ENCODE measurements around the gene NPHP4. TPM values are rescaled to one million over a fixed set of nuclear protein-coding genes. Genes with fewer than 3 reads are reported as not detected.

The NPHP4 gene
- total RNA-seq, 1 donor, result 2.7 TPM

GRCh38 chr1:6012529-6013318, 20.5 kb upstream of the NPHP4 start:
- H3K9me3 ChIP-seq (ENCODE audit: low read depth, low read length), result no peaks in the 10 kb centered on the region
- no peak overlapping the region for H3K4me3 ChIP-seq (ENCODE audit: low read length)
- H3K4me1 ChIP-seq (ENCODE audit: insufficient read depth, low read length), result peaks cover 12% of the 10 kb centered on the region
- H3K27me3 ChIP-seq (ENCODE audit: insufficient read depth, low read length), result no peaks in the 10 kb centered on the region

DNA sequence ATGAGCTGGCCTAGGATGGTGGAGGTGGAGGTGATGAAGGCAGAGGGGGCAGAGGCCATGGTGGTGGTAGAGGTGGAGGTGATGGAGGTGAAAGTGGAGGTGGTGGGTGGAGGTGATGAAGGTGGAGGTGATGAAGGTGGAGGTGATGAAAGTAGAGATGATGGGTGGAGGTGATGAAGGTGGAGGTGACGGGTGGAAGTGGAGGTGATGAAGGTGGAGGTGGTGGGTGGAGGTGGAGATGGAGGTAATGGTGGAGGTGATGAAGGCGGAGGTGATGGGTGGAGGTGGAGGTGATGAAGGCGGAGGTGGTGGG, 19.7 kb upstream of the NPHP4 start:
- H3K9me3 ChIP-seq (ENCODE audit: low read depth, low read length), result no peaks in the 10 kb centered on the region
- peaks cover 12% of the 10 kb centered on the region for H3K4me1 ChIP-seq (ENCODE audit: insufficient read depth, low read length)
- no peak overlapping the region for H3K4me3 ChIP-seq (ENCODE audit: low read length)
- no peaks in the 10 kb centered on the region for H3K27me3 ChIP-seq (ENCODE audit: insufficient read depth, low read length)

- Histone ChIP-seq H3K9me3 (ENCODE audit: low read depth, low read length) (no peaks in the 10 kb centered on the region), H3K27me3 (ENCODE audit: insufficient read depth, low read length) (no peaks in the 10 kb centered on the region), H3K4me1 (ENCODE audit: insufficient read depth, low read length) (peaks cover 12% of the 10 kb centered on the region), H3K4me3 (ENCODE audit: low read length) (no peak overlapping the region)
Observed at GRCh38 chr1:6011161-6011945, 19.1 kb upstream of the NPHP4 start.

GRCh38 chr1:6010554-6010953, 18.3 kb upstream of the NPHP4 start:
- Histone ChIP-seq H3K4me1 (ENCODE audit: insufficient read depth, low read length) (peaks cover 11% of the 10 kb centered on the region), H3K27me3 (ENCODE audit: insufficient read depth, low read length) (no peaks in the 10 kb centered on the region), H3K9me3 (ENCODE audit: low read depth, low read length) (no peaks in the 10 kb centered on the region), H3K4me3 (ENCODE audit: low read length) (no peak overlapping the region)

GRCh38 chr1:6009120-6010040, 17.2 kb upstream of the NPHP4 start:
- H3K4me1 ChIP-seq (ENCODE audit: insufficient read depth, low read length), result peaks cover under 1% of the 10 kb centered on the region
- no peaks in the 10 kb centered on the region for H3K27me3 ChIP-seq (ENCODE audit: insufficient read depth, low read length)
- no peak overlapping the region for H3K4me3 ChIP-seq (ENCODE audit: low read length)
- no peaks in the 10 kb centered on the region for H3K9me3 ChIP-seq (ENCODE audit: low read depth, low read length)

DNA sequence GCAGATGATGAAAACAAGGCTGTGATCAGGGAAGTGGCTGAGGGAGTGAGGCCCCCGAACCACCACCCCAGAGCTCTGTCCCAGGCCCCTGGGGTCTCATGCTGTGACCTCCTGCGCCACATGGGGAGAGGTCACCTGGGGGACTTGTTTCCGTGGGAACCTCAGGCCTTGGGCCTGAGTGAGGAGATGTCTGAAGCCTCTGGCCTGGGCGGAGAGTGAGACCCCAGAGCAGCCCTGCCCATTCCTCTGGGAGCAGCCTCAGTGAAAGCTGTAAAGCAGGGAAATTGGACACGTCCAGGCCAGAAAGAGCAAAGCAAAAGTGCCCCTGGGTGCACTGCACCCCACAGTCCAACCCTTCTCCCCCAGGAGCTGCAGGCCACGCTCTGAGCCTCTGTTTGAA, 16.5 kb upstream of the NPHP4 start:
- Histone ChIP-seq H3K9me3 (ENCODE audit: low read depth, low read length) (no peaks in the 10 kb centered on the region), H3K4me1 (ENCODE audit: insufficient read depth, low read length) (no peaks in the 10 kb centered on the region)

DNA sequence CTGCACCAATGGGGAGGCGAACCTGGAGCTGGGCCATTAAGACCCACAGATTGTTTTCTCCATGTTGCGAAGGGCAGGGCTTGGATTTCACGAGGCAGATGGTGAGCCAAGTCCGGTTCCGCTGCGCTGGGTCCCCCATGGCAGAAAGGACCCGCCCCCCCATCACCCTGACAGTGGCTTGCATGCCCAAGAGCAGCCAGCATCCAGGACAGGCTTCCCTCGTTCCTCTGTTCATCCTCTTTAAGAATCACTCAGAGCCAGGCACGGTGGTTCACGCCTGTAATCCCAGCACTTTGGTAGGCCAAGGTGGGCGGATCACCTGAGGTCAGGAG, 15.8 kb upstream of the NPHP4 start:
- Histone ChIP-seq H3K4me1 (ENCODE audit: insufficient read depth, low read length) (no peaks in the 10 kb centered on the region), H3K4me3 (ENCODE audit: low read length) (no peak overlapping the region), H3K27me3 (ENCODE audit: insufficient read depth, low read length) (no peaks in the 10 kb centered on the region), H3K9me3 (ENCODE audit: low read depth, low read length) (no peaks in the 10 kb centered on the region)

More for the DNA sequence above, 16.5 kb upstream of the NPHP4 start:
- H3K27me3 ChIP-seq (ENCODE audit: insufficient read depth, low read length), result no peaks in the 10 kb centered on the region
- H3K4me3 ChIP-seq (ENCODE audit: low read length), result no peak overlapping the region

DNA sequence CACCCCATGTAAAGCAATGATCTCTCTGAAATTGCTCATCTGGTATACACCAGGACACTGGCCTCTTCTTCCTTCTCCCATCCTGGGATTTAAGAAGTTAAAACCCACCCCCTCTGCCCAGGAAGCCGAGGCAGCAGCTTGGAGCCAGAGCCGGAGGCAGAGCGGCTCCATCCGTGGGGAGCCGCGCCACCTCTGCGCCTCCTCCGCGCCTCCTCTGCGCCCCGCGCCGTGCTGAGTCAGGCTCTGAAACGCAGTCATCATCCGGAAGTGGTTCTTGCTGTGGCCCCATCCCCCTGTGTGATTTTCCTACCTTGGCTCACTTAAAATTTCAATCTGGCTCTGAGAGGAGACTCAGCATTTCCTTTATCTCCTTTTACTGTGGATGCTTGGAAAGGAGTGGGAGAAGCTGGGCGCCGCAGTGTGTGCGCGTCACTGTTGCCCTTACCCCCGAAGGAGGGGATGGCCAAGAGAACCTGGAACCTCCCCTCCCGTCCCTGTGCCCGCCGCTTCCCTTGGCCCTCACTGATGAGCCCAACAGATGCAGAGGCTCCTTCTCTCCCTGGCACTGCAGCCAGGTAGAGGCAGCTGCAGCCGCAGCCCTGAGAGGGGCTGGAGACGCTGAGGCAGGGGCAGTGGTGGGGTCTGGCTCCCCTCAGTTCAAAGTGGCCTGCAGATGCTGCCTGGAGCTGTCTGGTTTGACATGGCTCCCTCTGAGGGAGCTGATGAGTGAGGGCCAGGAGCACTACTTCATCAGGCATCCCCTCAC, 15.3 kb upstream of the NPHP4 start:
- no peaks in the 10 kb centered on the region for H3K27me3 ChIP-seq (ENCODE audit: insufficient read depth, low read length)
- H3K9me3 ChIP-seq (ENCODE audit: low read depth, low read length), result no peaks in the 10 kb centered on the region
- no peaks in the 10 kb centered on the region for H3K4me1 ChIP-seq (ENCODE audit: insufficient read depth, low read length)
- H3K4me3 ChIP-seq (ENCODE audit: low read length), result no peak overlapping the region

GRCh38 chr1:6006882-6007281, 14.7 kb upstream of the NPHP4 start:
- no peaks in the 10 kb centered on the region for H3K9me3 ChIP-seq (ENCODE audit: low read depth, low read length)
- H3K4me1 ChIP-seq (ENCODE audit: insufficient read depth, low read length), result no peaks in the 10 kb centered on the region
- no peaks in the 10 kb centered on the region for H3K27me3 ChIP-seq (ENCODE audit: insufficient read depth, low read length)
- H3K4me3 ChIP-seq (ENCODE audit: low read length), result no peak overlapping the region

DNA sequence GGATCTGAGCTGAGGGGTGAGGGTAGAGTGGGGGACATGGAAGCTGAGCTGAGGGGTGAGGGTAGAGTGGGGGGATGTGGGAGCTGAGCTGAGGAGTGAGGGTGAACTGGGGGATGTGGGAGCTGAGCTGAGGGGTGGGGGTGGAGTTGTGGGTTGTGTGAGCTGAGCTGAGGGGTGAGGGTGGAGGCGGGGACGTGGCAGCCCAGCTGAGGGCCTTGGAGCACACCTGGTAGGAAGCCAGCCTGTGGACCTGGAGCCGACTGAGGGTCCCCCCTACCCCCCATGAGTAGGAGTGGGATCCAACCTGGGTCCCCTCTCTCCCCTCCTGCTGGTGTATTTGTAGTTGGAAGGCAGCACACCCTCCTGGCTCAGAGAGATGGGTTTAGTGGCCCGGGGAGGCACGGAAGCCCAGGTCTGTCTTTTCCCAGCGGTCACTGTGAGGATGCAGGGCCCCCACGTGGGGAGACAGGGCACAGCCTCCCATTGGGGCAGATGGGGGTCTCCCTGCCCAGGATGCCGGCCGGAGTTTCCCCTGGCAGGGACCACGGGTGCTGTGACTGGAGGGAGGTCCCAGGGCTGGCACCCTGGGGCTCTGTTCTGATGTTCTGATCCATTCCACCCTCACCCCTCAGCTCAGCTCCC, 13.2 kb upstream of the NPHP4 start:
- no peak overlapping the region for H3K4me3 ChIP-seq (ENCODE audit: low read length)
- H3K9me3 ChIP-seq (ENCODE audit: low read depth, low read length), result no peaks in the 10 kb centered on the region
- no peaks in the 10 kb centered on the region for H3K27me3 ChIP-seq (ENCODE audit: insufficient read depth, low read length)
- no peaks in the 10 kb centered on the region for H3K4me1 ChIP-seq (ENCODE audit: insufficient read depth, low read length)

DNA sequence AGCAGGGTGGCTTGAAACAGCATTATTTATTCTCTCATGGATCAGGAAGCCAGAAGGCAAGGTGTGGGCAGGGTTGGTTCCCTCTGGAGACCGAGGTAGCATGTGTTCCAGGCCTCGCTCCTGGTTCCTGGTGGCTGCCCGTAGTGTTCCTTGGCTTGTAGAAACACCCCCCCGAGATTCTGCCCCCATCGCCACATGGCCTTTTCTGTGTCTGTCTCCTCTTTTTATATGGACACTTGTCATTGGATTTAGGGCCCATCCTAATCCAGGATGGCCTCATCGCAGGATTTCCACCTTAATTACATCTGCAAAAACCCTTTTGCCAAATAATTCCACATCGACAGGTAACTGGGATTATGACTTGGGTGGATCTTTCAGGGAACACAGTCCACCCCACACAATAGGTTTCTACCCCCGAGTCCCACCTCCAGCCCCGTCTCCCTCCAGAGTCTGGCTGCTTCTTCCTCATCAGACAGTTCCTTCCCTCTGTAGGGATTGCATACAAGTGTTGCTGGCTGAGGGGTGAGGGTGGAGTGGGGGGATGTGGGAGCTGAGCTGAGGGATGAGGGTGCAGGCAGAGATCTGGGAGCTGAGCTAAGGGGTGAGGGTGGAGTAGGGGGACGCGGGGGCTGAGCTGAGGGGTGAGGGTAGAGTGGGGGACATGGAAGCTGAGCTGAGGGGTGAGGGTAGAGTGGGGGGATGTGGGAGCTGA, 12.3 kb upstream of the NPHP4 start:
- no peaks in the 10 kb centered on the region for H3K9me3 ChIP-seq (ENCODE audit: low read depth, low read length)
- no peaks in the 10 kb centered on the region for H3K27me3 ChIP-seq (ENCODE audit: insufficient read depth, low read length)
- no peak overlapping the region for H3K4me3 ChIP-seq (ENCODE audit: low read length)
- no peaks in the 10 kb centered on the region for H3K4me1 ChIP-seq (ENCODE audit: insufficient read depth, low read length)

DNA sequence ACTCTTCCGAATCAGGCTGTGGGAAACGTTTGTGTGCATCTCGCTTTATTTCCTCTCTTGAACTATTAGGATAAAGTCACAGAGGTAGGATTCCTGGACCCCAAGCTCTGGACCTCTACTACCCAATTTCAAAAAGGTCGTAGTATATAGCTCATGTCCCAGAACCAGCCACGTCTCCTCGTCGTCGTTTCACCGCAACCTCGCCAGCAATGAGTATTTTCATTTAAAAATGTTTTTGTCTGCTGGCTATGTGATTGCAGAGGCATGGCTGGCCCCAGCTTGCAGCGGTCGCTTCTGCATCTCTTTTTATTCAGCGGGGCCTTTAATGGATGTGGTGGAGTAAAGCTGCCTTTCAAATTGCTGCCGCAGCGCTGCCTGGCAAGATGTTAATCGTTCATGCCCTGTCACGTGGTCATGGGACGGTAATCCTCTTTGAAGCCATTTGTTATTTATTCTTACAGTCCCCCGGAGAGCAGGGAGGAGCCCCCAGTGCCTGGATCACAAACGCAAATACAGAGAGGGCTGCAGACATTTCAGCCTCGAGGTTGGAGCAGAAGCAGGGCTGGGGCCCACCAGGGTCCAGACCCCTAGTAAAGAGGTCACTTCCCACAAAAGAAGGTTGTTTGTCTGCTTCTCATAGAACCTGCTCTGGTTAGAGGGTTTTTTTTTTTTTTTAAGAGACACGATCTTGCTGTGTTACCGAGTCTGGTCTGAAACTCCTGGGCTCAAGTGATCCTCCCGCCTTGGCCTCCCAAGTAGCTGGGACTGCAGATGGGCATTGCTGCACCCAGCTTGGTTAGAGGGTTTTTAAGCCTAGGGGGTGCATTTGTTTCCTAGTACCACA, 11.6 kb upstream of the NPHP4 start:
- Histone ChIP-seq H3K9me3 (ENCODE audit: low read depth, low read length) (no peaks in the 10 kb centered on the region), H3K4me3 (ENCODE audit: low read length) (no peak overlapping the region), H3K27me3 (ENCODE audit: insufficient read depth, low read length) (no peaks in the 10 kb centered on the region), H3K4me1 (ENCODE audit: insufficient read depth, low read length) (no peaks in the 10 kb centered on the region)
